HCT116 (cell line): Measurements from ENCODE around the gene GAL3ST3. TPM values are rescaled to one million over a fixed set of nuclear protein-coding genes. Genes with fewer than 3 reads are reported as not detected.

Experiments used
- ATAC-seq: fragments of 200-7000 bp; cut with Tn5 transposase; 2 replicates; pipeline ENCODE4 v1.9.1; 2020; ENCODE audit warnings: mild to moderate bottlenecking, moderate library complexity
- BruUV-seq: library from RNA; stranded (reverse); fragments of 400-500 nt; replicated peaks from 2 replicates; lab custom pipeline; 2021; lab: Mats Ljungman, UMichigan
- CTCF ChIA-PET: fragments of 300-600 bp; sonication (Branson Sonifier 250); formaldehyde crosslinking; loops from one replicate; lab custom pipeline; 2021; ENCODE audit warnings: antibody characterized with exemption; lab: Charles Lee
- POLR2A ChIA-PET: fragments of 300-600, 350-600 bp; sonication (Branson Sonifier 250); formaldehyde crosslinking; loops from one replicate; lab custom pipeline; 2021; ENCODE audit warnings: antibody characterized with exemption; lab: Charles Lee
- RAD21 ChIA-PET, 2 experiments: fragments of 300-600 bp; sonication (Branson Sonifier 250); formaldehyde crosslinking; loops; one replicate each; lab custom pipeline; 2023; ENCODE audit warnings: low total read pairs in 2 of 2; ENCODE audit not compliant: uncharacterized antibody in 2 of 2, unreplicated experiment in 2 of 2, low non-redundant PET in 1 of 2; lab: Charles Lee
- DNase-seq: peaks from one replicate; pipeline ENCODE4 v3.0.0-alpha.2; 2010; ENCODE audit warnings: low read depth, low spot score
- H2AFZ ChIP-seq: fragments of 200-600 bp; shearing (Covaris generic), sonication (generic); 2 replicates; pipeline ENCODE4 v1.6.1; 2017; ENCODE audit warnings: low read depth, mixed run types, mixed read lengths, antibody characterized with exemption, low read length; ENCODE audit not compliant: poor library complexity, severe bottlenecking
- H3K27ac ChIP-seq: 2 replicates; pipeline ENCODE4 v1.5.1; 2012; ENCODE audit warnings: low read depth, low read length
- H3K27me3 ChIP-seq: fragments of 200-600 bp; sonication (generic); 2 replicates; pipeline ENCODE4 v1.6.1; 2016; ENCODE audit warnings: mixed run types, low read length, mixed read lengths; ENCODE audit not compliant: insufficient read depth
- H3K36me3 ChIP-seq, 2 experiments: fragments of 200-500 bp in 1 of 2; fragments of 200-600 bp in 1 of 2; sonication (Bioruptor generic) in 1 of 2; sonication (generic) in 1 of 2; 2 replicates each; pipeline versions ENCODE4 v1.5.1 to v1.6.1; 2014 to 2016; ENCODE audit warnings: low read length in 2 of 2, inconsistent platforms in 1 of 2, mixed read lengths in 1 of 2, mixed run types in 1 of 2; ENCODE audit not compliant: insufficient read depth in 2 of 2, control insufficient read depth in 1 of 2
- H3K4me1 ChIP-seq, 2 experiments: fragments of 200-600 bp in 1 of 2; sonication (generic) in 1 of 2; 2 replicates each; pipeline versions ENCODE4 v1.5.1 to v1.6.1; 2012 to 2017; ENCODE audit warnings: low read length in 2 of 2, inconsistent platforms in 1 of 2, mild to moderate bottlenecking in 1 of 2, mixed read lengths in 1 of 2, mixed run types in 1 of 2, moderate library complexity in 1 of 2; ENCODE audit not compliant: insufficient read depth in 2 of 2, control insufficient read depth in 1 of 2
- H3K4me2 ChIP-seq: fragments of 200-600 bp; sonication (generic); 2 replicates; pipeline ENCODE4 v1.6.1; 2017; ENCODE audit warnings: mixed run types, low read length, mixed read lengths
- H3K4me3 ChIP-seq, 2 experiments: fragments of 200-600 bp in 1 of 2; sonication (generic) in 1 of 2; replicated peaks in 1 of 2; 2 replicates each; pipeline ENCODE4 v1.5.1; 2011 to 2016; ENCODE audit warnings: low read length in 2 of 2, control low read depth in 1 of 2, low read depth in 1 of 2, mild to moderate bottlenecking in 1 of 2, mixed read lengths in 1 of 2, mixed run types in 1 of 2
- H3K79me2 ChIP-seq: fragments of 200-600 bp; sonication (generic); 2 replicates; pipeline ENCODE4 v1.6.1; 2017; ENCODE audit warnings: mild to moderate bottlenecking, mixed run types, low read length, moderate library complexity, mixed read lengths; ENCODE audit not compliant: insufficient read depth
- H3K9ac ChIP-seq: fragments of 200-600 bp; sonication (generic); 2 replicates; pipeline ENCODE4 v1.6.1; 2016; ENCODE audit warnings: low read length, mixed read lengths
- H3K9me2 ChIP-seq: fragments of 200-600 bp; sonication (generic), shearing (Covaris generic); 2 replicates; pipeline ENCODE4 v1.6.1; 2017; ENCODE audit warnings: mixed run types, mild to moderate bottlenecking, moderate library complexity; ENCODE audit not compliant: insufficient read depth
- H3K9me3 ChIP-seq, 2 experiments: fragments of 200-500 bp in 1 of 2; fragments of 200-600 bp in 1 of 2; sonication (Bioruptor generic) in 1 of 2; sonication (generic) in 1 of 2; 2 replicates each; pipeline ENCODE4 v1.6.1; 2014 to 2017; ENCODE audit warnings: low read length in 2 of 2, mixed read lengths in 2 of 2, inconsistent platforms in 1 of 2, low read depth in 1 of 2, mild to moderate bottlenecking in 1 of 2, mixed run types in 1 of 2, moderate library complexity in 1 of 2; ENCODE audit not compliant: control insufficient read depth in 1 of 2, insufficient read depth in 1 of 2
- H4K20me1 ChIP-seq: fragments of 200-600 bp; sonication (generic), shearing (Covaris generic); 2 replicates; pipeline ENCODE4 v1.6.1; 2017; ENCODE audit warnings: mixed run types, mild to moderate bottlenecking, moderate library complexity; ENCODE audit not compliant: insufficient read depth
- CEBPB ChIP-seq: IDR thresholded peaks from 2 replicates; pipeline ENCODE4 v1.6.1; 2012; ENCODE audit warnings: low read depth
- EGR1 ChIP-seq: IDR thresholded peaks from 2 replicates; pipeline ENCODE4 v1.6.1; 2012; ENCODE audit warnings: low read depth
- ELF1 ChIP-seq: IDR thresholded peaks from 2 replicates; pipeline ENCODE4 v1.6.1; 2012; ENCODE audit warnings: low read depth, borderline replicate concordance
- EZH2 ChIP-seq: fragments of 200-600 bp; sonication (generic); IDR thresholded peaks from 2 replicates; pipeline ENCODE4 v1.6.1; 2017; ENCODE audit warnings: antibody characterized with exemption, mixed run types
- FOSL1 ChIP-seq: IDR thresholded peaks from 2 replicates; pipeline ENCODE4 v1.6.1; 2012; ENCODE audit warnings: low read depth
- POLR2A ChIP-seq: IDR thresholded peaks from 2 replicates; pipeline ENCODE4 v1.7.0; 2011; ENCODE audit warnings: borderline replicate concordance; ENCODE audit not compliant: insufficient read depth, insufficient read length; ENCODE audit errors: extremely low read depth
- RAD21 ChIP-seq: IDR thresholded peaks from 2 replicates; pipeline ENCODE4 v1.6.1; 2012; ENCODE audit warnings: low read depth, mild to moderate bottlenecking
- SRF ChIP-seq: IDR thresholded peaks from 2 replicates; pipeline ENCODE4 v1.6.1; 2012; ENCODE audit warnings: low read depth
- TCF7L2 ChIP-seq: IDR thresholded peaks from 2 replicates; pipeline ENCODE4 v1.7.0; 2011; ENCODE audit warnings: borderline replicate concordance, inconsistent platforms; ENCODE audit not compliant: insufficient read depth, insufficient read length; ENCODE audit errors: extremely low read depth
- ZFX ChIP-seq: fragments of 450-650 bp; IDR thresholded peaks from 2 replicates; pipeline ENCODE4 v1.6.1; 2017
- intact Hi-C: fragments of 100-400 bp; cut with micrococcal nuclease; formaldehyde crosslinking; loops from 2 replicates; pipeline ENCODE4 v1.10.0; 2022
- total RNA-seq: library from RNA; stranded (reverse); gene quantifications from one replicate; pipeline ENCODE4 v1.2.1, GENCODE V29; 2021; ENCODE audit not compliant: unreplicated experiment
- TF ChIP-seq, protein P1 (sequence below), 3 experiments: fragments of 200-600 bp in 1 of 3; sonication (generic) in 1 of 3; IDR thresholded peaks in 2 of 3; conservative IDR thresholded peaks in 1 of 3; 2 replicates each; pipeline ENCODE4 v1.5.1; 2012 to 2017; ENCODE audit warnings: low read depth in 2 of 3, low read length in 2 of 3, antibody characterized with exemption in 1 of 3, borderline replicate concordance in 1 of 3, control low read depth in 1 of 3, mild to moderate bottlenecking in 1 of 3, mixed read lengths in 1 of 3, mixed run types in 1 of 3, moderate library complexity in 1 of 3; ENCODE audit not compliant: insufficient read depth in 1 of 3

Gene GAL3ST3
- total RNA-seq, 1 experiment from 2014 or later = not detected

DNA sequence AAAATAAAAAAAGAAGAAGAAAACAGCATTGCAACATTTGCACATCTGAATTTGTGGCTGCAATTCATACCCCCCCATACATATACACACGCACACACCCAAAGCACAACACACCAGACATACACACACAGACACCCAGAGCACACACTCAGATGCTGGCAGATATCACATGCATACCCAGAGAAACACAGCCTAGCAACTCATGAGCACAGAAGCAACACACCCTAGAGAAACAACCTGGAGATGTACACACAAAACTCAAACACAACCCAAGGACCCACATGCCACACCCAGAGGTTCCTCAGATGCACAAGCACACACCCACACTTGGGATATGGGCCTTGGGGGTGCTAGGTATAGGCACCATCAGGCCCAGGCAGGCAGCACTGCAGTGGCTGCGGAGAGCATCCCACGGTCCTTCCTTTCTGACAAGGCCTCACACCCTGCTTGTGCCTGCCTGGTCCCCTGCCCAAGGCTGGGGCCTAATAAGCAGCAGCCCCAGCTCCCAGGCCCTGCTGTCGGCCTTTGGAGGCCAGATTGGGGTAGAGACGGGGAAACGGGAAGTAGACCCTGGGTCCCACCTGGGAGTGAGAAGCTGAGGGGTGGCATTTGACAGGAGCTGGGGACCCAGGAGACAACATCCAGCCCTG lies 34.0 kb downstream of the GAL3ST3 start:
- peak overlapping the region; percentile 60 for H3K9ac ChIP-seq
- RAD21 ChIA-PET = no interaction called here
- H3K4me1 ChIP-seq = peaks cover 58 to 94% of the 10 kb centered on the region in 2 experiments
- H2AFZ ChIP-seq = no peak overlapping the region
- intact Hi-C loops = no loop called here
- peak overlapping the region; percentile 67 for H3K4me2 ChIP-seq
- ATAC-seq (peak; percentile 19), DNase-seq (no peak)
- TF ChIP-seq SRF (no peak), ZFX (peak; percentile 71)
- no peaks in the 10 kb centered on the region for H4K20me1 ChIP-seq
- POLR2A ChIA-PET = interaction anchor here (0.7 kb wide), 1 partner anchor 54 kb away, joined by 3 read pairs; no protein-coding TSS in a partner anchor
- CTCF ChIA-PET = interaction anchor here (0.5 kb wide), 1 partner anchor 245 kb away, joined by 5 read pairs; no protein-coding TSS in a partner anchor
- BruUV-seq = TSS peak; percentile 52
- peak overlapping the region; percentile 98 for H3K27ac ChIP-seq
- peaks cover 11% of the 10 kb centered on the region; the same call in 1 of the 2 replicates for H3K79me2 ChIP-seq
- H3K9me2 ChIP-seq = no peaks in the 10 kb centered on the region
- H3K4me3 ChIP-seq = peak overlapping the region in 1 of 2 experiments; percentile 37; a peak in 2 of 4 replicates
- H3K9me3 ChIP-seq = no peaks in the 10 kb centered on the region
- no peaks in the 10 kb centered on the region for H3K27me3 ChIP-seq
- H3K36me3 ChIP-seq = no peaks in the 10 kb centered on the region

DNA sequence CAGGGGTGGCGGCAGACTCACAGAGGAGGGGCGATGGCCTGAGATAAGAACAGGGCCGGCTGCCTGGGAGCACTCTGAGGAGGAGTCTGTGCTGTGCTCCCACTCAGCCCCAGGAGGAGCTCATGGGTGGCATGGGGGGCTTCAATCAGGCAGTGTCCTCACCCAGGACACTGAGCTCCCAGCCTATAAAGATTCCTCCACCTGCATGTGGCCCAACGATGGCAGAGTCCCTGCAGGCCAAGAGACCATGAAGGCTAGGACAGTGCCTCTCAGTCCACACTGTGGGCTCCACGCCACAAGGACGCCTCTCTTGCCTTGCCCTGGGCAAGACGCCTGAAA lies 35.2 kb downstream of the GAL3ST3 start:
- Histone ChIP-seq H3K4me1 (peaks cover 64 to 95% of the 10 kb centered on the region in 2 experiments), H3K4me3 (no peak overlapping the region), H4K20me1 (no peaks in the 10 kb centered on the region), H2AFZ (no peak overlapping the region), H3K9me2 (no peaks in the 10 kb centered on the region), H3K27me3 (no peaks in the 10 kb centered on the region), H3K9me3 (no peaks in the 10 kb centered on the region), H3K79me2 (peaks cover 11% of the 10 kb centered on the region; the same call in 1 of the 2 replicates), H3K27ac (peak overlapping the region; percentile 45), H3K36me3 (no peaks in the 10 kb centered on the region), H3K4me2 (peak overlapping the region; percentile 72), H3K9ac (peak overlapping the region; percentile 57)
- CTCF ChIA-PET = interaction anchor here (3.2 kb wide), 1 partner anchor 8 kb away, joined by 22 read pairs; no protein-coding TSS in a partner anchor
- ATAC-seq = no peak
- RAD21 ChIA-PET = no interaction called here
- POLR2A ChIA-PET = interaction anchor here (0.6 to 0.9 kb wide), 4 partner anchors 11 to 259 kb away, joined by 3 read pairs; partner anchors contain the start of genes BANF1 and SF3B2
- no TSS peak for BruUV-seq
- DNase-seq = no peak
- intact Hi-C loops = no loop called here
- TF ChIP-seq FOSL1 (no peak), EZH2 (no peak), POLR2A (no peak), SRF (no peak), ELF1 (no peak), EGR1 (no peak), CEBPB (no peak), RAD21 (no peak), ZFX (no peak), TCF7L2 (no peak)
- TF ChIP-seq, protein P1, sequence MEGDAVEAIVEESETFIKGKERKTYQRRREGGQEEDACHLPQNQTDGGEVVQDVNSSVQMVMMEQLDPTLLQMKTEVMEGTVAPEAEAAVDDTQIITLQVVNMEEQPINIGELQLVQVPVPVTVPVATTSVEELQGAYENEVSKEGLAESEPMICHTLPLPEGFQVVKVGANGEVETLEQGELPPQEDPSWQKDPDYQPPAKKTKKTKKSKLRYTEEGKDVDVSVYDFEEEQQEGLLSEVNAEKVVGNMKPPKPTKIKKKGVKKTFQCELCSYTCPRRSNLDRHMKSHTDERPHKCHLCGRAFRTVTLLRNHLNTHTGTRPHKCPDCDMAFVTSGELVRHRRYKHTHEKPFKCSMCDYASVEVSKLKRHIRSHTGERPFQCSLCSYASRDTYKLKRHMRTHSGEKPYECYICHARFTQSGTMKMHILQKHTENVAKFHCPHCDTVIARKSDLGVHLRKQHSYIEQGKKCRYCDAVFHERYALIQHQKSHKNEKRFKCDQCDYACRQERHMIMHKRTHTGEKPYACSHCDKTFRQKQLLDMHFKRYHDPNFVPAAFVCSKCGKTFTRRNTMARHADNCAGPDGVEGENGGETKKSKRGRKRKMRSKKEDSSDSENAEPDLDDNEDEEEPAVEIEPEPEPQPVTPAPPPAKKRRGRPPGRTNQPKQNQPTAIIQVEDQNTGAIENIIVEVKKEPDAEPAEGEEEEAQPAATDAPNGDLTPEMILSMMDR (IDR thresholded peaks at IDR 0.05 in 2 of 3, conservative IDR thresholded peaks at IDR 0.05 in 1 of 3; ENCODE audit: borderline replicate concordance in 1 of 3, insufficient read depth in 1 of 3, low read depth in 2 of 3, low read length in 2 of 3) = no peak
